Measurements from ENCODE around the gene MAGI1. TPM values are rescaled to one million over a fixed set of nuclear protein-coding genes. Genes with fewer than 3 reads are reported as not detected.

MAGI1 gene
- total and polyA plus RNA-seq, 12 donors, result 5.7 to 58.2 (median 37.7) TPM

- H3K27me3 ChIP-seq, result no peaks in the 10 kb centered on the region
Measured at GRCh38 chr3:65562447-65562846, 476.3 kb downstream of the MAGI1 start.

GRCh38 chr3:65561617-65562016, 477.1 kb downstream of the MAGI1 start:
- TF ChIP-seq CTCF (IDR thresholded peaks at IDR 0.05), result no peak
- intact Hi-C loops (cut with DNase I), result no loop called here
- no peaks in the 10 kb centered on the region for H3K36me3 ChIP-seq
- H3K27me3 ChIP-seq, result no peaks in the 10 kb centered on the region
- WGBS, 2 donors, result 87 to 95% methylated on average over 3 of the region's 3 CpGs
- ATAC-seq, result no peak
- H3K4me3 ChIP-seq, result no peak overlapping the region
- no peak overlapping the region for H3K27ac ChIP-seq
- no peaks in the 10 kb centered on the region for H3K9me3 ChIP-seq
- H3K4me1 ChIP-seq, result peaks cover 0 to 67% (median 29%) of the 10 kb centered on the region in 9 donors
- no peak for DNase-seq

More at GRCh38 chr3:65562447-65562846, 476.3 kb downstream of the MAGI1 start:
- no peak for ATAC-seq
- Histone ChIP-seq H3K4me1 (peaks cover 0 to 62% (median 25%) of the 10 kb centered on the region in 9 donors), H3K36me3 (no peaks in the 10 kb centered on the region), H3K9me3 (no peaks in the 10 kb centered on the region), H3K4me3 (no peak overlapping the region), H3K27ac (no peak overlapping the region)
- 90 to 94% methylated on average over 2 of the region's 2 CpGs for WGBS, 2 donors
- no peak for DNase-seq
- no peak for TF ChIP-seq CTCF (IDR thresholded peaks at IDR 0.05)
- intact Hi-C loops (cut with DNase I), result no loop called here

- Histone ChIP-seq H3K9me3 (no peaks in the 10 kb centered on the region), H3K27ac (no peak overlapping the region), H3K36me3 (no peaks in the 10 kb centered on the region), H3K27me3 (no peaks in the 10 kb centered on the region), H3K4me3 (no peak overlapping the region), H3K4me1 (peaks cover 0 to 68% (median 29%) of the 10 kb centered on the region in 9 donors)
- intact Hi-C loops (cut with DNase I), result no loop called here
- ATAC-seq (no peak), DNase-seq (no peak)
- no peak for TF ChIP-seq CTCF (IDR thresholded peaks at IDR 0.05)
- 77 to 85% methylated on average over 4 of the region's 4 CpGs for WGBS, 2 donors
Measured at GRCh38 chr3:65560901-65561300, 477.8 kb downstream of the MAGI1 start.

- Histone ChIP-seq H3K36me3 (no peaks in the 10 kb centered on the region), H3K27me3 (no peaks in the 10 kb centered on the region), H3K4me3 (no peak overlapping the region), H3K4me1 (peaks cover 0 to 66% (median 29%) of the 10 kb centered on the region in 9 donors), H3K9me3 (no peaks in the 10 kb centered on the region), H3K27ac (no peak overlapping the region)
- DNase-seq (no peak), ATAC-seq (no peak)
- no peak for TF ChIP-seq CTCF (IDR thresholded peaks at IDR 0.05)
- intact Hi-C loops (cut with DNase I), result no loop called here
- 93 to 94% methylated on average over 5 of the region's 5 CpGs for WGBS, 2 donors
Measured at GRCh38 chr3:65560133-65560532, 478.6 kb downstream of the MAGI1 start.
